HG02981 (cell line): ENCODE measurements around the gene ARHGAP26.
A peak's percentile ranks its signal among the peaks of the same experiment; 100 is the strongest.

Experiments
- ATAC-seq: cut with Tn5 transposase; IDR thresholded peaks from one replicate; pipeline ENCODE4 v1.9.1; 2021; ENCODE audit warnings: mild to moderate bottlenecking, moderate library complexity; ENCODE audit not compliant: unreplicated experiment

ARHGAP26 gene

DNA sequence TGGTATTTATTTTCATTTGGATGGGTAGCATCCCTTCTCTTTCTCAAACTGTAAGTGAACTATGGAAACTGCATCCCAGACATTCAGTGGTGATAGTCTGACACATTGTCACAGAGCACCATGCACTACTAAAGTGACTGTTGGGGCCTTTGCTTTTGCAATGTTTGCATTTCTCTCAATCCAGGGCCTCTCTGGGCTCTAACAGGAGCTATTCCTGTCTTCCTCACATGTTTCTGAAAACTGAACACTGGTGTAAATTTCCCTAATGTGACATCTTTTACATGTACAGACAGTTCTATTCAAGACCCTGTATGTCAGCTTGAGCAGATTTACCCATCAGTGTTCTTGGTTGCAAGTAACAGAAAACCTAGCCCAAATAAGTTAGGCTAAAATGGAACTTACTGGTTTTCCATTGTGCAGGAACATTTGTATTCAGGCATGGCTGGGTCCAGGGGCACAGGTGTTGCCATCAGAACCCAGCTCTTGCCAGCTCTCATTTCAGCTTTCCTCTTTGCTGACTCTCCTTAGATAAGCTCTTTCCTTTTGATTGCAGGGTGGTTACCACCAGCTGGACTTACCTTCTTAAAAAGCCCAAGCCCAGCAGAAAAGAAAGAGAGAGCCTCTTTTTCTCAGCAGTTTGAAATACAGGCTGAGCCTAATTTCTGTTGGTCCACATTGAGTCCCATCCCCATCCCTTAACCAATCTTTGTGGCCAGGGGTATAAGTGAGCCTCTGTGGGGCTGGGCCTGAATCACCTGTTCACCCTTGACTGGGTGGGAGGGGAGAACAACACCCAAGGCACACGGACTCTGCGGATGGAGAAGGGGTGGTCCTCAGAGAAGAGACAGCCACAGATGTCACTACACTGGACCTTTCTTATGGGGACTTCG, 399.0 kb downstream of the ARHGAP26 start:
- no peak for ATAC-seq

DNA sequence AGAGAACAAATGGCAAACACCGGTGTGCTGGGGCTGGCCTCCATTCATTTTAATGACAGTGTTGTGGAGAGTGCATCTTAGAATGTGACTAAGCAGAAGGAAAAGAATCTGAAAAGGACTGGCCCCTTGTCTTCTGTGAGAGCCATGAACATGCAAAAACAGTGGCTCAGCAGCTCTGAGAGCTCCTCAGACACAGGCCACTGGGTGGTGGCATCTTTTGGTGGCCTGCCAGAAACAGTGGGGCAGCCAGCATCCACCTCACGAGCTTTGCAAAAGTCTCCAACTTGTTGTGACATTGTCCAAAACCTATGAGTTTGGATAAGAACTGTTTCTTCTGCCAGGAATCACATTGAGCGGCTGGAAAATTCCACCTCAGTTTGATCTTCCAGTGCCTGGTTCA, 399.9 kb downstream of the ARHGAP26 start:
- ATAC-seq, result no peak

DNA sequence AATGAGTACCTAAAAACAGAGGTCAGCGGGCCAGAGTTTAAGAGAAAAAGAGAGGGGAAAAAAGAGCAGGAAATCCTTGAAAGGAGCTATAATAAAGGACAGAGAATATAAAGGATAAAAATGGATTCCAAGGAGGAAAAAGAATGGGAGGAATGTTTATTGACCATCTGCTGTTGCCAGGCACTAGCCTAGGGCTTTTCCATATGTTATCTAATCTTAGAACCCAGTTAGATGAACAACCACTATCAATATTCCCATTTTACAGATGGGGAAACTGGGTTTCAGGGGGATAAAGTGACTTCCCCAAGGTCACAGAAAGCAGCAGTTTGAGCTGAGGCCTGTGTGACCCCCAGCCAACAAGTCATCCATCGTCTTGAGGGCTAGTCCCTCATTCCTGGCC, 400.8 kb downstream of the ARHGAP26 start:
- no peak for ATAC-seq

DNA sequence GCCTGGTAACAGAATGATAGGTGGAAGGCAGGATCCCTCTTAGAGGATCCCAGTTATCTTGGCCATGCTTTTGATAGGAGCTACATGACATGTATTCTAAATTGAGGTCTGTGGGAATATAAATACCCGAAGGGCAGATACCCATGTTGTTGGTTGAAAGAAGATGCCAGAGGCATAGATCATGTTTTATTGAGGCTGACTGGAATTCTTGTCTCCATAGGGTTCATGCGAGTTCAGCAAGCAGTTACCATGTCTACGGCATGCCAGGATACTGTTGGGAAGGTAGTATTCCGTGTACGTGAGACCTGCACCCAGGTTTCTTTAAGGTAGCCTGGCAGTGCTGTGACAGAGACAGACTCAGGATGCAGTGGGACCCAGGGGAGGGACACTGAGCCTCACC, 402.6 kb downstream of the ARHGAP26 start:
- no peak for ATAC-seq

DNA sequence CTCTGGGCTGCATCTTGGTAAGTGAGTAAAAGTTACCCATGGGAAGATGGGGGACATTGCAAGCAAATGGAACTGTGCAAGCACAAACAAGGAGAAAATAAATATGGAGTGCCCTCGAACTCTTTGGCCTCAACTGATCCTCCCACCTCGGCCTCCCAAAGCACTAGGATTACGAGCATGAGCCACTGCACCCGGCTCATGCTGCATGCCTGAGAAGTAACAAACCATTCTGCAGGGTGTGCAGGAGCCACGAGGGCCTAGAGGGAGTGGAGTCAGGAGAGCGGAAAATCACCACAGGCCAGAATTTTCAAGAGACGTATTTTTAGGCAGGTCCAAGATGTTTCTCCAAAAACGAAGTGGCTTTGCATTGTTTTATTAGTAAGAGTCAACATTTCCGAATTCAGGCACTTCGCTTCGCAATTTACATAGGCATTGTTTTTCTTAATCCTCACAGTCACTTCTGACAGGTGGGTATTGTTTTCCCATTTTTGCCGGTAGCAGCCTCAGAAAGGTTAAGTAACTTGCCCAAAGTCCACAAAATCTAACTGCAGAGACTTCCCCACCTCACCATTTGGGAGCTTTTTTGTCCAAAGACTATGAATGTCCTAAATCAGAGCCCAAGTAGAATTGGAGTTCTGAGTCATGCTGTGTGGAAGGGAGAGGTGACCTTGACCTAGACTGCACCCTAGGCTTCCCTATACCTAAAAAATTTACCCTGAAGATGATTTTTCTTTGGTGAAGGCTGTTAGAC, 403.1 kb downstream of the ARHGAP26 start:
- ATAC-seq, result no peak

DNA sequence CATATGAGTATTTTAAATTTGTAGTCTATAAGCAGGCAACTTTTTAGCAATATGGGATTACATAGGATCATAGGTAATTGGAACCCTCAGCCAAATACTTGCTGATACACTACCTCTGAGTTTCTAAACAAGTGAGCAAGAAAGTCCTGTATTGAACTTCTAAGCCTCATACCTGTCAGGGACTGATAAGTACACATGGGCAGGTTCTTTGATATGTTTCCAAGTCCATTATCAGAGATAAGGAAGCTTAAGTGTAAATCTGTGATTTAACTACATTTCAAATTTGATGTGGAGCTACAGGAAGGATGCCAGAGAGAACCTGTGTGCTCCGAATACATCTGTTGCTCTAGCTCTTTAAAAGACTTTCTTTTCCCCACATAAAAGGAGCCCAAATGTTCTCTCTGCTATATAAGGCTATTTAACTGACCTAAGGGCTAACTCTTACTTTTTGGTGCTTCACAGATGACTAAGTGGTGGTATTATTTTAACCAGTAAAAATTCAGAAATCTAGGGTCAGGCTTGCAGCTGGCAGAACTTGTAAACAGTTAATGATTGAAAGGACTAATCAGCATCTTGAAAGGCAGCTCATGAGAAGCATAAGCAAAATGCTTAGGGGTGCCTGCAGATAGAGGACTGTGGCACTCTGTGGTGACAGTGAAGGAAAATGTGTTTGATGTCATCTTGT, 404.7 kb downstream of the ARHGAP26 start:
- peak; percentile 95 for ATAC-seq

DNA sequence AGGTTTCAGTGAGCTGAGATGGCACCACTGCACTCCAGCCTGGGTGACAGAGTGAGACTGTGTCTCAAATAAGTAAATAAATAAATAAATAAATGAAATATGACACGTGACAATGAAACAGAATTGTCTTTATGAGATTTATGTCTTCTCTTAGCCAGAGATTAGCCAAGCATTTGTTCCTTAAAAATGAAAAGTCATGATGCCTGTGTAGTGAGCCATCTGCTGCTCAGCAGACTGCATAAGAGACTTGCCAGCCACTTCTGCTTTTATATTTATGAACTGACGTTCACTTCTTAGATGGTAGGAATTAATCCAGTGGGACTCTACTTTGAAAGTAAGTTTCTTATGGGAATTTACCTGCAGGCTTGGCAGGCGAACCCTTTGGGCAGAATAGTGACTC, 405.9 kb downstream of the ARHGAP26 start:
- no peak for ATAC-seq

DNA sequence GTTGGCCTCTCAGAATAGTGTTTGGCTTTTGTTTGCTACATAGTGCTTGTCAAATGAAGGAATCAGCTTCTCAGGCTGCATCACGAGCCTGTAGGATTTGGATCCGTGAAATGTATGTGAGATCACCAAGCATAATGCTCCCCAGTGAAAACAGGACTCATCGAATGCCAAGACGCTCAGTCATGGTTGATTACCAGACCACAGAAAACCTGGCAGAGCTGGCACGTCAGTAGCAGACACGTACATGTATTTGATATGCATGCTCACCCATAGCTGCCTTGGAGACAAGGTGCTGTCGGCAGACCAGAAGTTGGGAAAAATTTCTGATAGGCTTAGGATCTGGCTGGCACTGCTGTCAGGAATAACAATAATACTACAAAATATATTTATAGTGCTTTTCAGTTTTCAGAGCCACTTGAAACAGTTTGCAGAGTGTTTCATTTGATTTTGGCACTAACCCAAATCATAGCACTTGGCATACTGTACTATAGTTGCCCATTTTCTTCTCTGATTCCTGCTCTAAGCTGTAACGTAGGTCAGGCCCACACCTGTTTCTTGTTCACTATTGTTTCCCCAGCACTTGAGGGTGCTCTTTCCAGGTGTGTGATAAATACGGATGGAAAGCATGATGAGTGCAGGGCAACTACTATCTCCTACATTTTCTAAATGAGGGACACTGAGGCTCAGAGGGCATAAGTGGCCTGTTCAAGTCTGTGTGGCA, 407.2 kb downstream of the ARHGAP26 start:
- no peak for ATAC-seq

DNA sequence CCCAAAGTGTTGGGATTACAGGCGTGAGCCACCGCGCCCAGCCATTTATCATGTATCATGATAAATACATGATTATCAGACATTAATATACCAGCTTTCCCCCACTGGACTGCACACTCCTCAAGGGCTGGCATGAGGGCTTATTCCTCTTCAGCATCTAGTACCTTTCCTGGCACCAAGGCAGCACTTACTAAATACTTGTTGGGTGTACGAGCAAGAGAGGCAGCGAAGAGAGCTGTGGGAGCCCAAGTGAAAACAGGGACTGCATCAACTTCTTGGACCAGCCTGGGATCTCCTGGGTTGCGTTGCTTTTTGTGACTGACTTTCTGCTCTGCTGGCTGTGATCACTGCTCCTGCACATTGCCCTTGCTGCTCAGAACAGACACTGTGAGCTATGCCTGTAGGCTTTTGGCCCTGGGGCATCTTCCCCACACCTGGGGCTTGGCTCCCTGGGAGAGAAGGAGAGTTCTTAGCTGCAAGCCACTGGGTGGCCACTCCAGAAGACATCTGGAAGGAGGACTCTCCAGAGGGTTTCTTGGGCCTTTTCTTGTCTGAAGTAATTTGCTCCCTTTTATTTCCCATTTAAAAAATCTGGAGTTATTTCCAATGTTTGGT, 409.1 kb downstream of the ARHGAP26 start:
- ATAC-seq, result no peak

DNA sequence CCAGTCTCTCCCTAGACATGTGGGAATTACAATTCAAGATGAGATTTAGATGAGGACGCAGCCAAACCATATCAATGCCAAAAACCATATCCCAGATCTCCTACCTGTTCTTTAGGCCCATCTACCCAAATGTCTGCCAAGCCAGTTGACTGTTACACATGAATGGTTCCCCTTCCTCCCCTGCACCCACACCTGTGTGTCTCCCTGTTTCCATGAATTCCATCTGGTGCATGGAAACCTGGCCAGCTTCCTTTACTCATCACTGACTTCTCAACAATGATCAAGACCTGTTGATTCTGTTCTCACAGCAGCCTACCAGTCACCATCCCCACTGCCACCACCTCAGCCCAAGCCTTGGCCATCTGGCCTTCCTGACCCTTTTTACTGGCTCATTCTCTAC, 410.6 kb downstream of the ARHGAP26 start:
- no peak for ATAC-seq

DNA sequence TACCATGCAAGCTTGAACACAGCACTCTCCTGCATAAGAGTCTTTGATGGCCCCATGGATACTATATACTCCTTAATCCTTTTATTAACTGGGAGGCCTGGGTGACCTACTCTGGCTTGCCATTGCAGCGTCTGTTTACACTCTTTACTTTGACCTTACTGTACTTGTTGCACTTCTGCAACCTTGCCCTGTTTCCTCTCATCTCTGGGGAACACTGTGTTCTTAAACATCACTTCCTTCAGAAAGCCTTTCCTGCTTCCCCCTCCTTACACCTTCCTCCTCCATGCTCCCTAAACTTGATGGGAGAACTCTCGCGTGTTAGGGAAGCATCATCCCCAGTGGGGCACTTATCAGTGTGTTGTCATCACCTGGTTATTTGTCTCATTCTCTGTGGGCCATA, 411.0 kb downstream of the ARHGAP26 start:
- no peak for ATAC-seq

DNA sequence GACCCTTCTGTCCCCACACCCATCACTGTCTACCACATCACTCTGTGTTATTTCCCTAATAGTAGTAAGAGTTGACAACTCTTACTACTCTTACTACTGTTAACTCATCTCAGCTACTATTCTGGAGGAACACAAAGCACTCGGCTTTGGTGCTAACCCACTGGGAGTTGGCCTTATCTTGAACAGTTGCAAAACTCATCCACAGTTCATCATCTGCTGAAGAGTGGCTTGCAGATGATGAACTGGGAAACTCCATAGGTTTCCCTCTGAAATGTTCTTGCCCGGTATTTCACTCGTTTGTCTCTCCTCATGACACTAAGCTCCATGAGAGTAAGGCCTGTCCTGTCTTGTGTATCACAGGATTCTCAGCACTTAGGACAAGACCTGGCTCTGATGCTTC, 411.9 kb downstream of the ARHGAP26 start:
- no peak for ATAC-seq

DNA sequence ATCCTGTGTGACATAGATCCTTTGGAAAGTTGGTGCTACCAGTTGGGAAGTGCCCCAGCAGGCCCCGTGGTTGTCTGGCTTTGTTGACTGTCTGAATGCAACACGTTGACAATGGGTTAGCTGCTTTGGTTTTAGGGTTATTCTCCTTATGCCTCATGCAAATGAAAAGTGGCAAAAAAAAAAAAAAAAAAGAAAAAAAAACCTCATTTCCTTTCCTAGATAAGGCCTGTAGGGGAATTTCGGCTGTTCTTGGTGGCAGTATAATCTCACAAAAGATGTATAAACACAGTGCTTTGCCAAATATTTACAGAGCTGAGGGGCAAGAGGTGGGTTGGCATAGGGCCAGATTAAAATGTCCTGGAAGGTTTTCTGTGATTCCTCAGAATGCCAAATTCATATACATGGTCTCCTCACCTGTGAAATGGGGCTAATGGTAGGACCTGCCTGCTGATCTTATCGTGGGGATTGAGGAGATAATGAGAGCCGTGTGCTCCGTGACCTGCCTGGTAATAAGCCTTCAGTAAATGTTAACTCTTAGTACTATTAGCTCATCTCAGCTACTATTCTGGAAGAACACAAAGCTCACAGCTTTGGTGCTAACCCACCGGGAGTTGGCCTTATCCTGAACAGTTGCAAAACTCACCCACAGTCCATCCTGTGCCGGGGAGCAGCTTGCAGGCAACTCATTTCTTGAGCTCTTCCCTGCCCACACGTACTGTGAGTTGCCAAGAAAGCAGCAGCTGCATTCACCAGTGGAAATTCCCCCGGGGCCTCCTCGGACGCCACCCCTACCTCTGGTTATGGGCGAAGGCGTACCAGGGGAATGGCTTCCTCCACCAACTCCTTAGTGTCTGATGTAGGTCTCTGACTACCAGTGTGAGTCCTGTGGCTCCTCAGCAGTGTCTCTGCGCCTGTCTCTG, 413.0 kb downstream of the ARHGAP26 start:
- peak; percentile 66 for ATAC-seq

DNA sequence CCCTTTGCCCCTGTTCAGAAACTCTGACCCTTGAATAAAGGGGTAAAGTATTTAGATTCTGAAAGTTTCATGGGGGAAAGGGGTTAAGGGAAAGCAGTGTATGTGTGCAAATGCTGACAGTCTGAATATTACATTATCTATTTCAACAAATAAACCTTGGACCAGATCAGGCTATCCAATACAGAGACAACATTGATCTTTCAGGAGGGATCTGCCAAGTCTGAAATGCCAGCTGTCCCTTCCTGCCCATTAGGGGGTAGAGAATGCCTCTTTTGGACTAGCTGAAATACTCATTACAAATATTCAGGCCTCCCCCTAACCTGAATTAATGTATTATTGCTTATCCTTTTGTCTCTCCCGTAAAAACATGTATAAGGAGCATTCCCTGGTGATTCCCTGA, 413.8 kb downstream of the ARHGAP26 start:
- no peak for ATAC-seq

DNA sequence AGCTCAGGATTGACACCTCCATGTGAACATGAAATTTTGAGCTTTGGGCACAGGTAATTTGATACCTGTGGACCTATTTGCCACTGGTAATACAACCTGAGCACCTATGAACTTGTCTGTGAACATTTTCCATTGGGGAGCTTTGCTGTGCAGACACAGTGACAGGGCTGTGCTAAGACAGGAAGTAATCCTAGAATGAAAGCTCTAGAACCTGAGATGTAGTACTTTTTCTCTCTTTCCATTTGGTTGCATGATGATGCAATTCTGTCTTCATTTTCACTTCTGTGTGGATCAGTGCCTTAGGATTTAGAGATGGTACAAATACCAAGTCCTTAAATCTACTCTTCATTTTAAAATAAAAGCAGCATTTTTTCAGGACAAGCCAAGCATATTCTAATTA, 416.4 kb downstream of the ARHGAP26 start:
- peak; percentile 25 for ATAC-seq

DNA sequence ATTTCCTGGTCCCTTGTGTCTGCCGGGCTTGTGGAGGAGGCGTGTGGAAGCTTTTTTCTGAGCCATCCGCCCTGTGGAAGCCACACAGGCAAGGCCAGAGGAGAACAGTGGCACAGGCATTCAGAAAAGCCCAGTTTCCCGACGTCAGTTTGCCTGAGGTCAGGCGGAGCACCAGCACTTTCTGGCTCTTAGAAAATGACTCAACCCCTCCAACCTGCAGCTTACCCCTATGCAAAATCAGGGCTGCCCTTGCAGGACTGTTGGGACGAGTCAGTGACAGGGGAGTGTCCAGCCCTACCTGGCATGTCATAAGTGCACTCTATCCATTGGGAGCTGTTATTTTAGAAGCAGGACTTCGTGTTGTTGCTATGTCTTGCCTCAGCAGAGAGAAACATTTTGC, 417.3 kb downstream of the ARHGAP26 start:
- ATAC-seq, result no peak

DNA sequence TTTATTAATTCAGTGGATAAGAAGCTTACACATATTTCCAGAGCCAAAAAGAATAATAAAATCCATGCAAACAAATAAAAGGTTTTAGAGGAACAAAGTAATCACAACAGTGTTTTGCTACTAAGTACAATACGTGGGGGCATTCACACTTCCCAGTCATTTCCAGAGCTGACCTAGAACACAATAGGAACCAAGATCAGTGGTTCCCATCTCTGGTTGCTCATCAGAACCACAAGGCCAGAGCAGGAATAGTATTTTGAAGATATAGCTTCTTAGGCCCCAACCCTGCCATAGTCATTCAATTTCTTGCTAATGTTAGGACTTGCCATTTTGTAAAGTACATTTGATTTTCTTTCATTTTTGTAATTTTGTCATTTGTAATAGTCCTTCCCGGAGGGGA, 417.9 kb downstream of the ARHGAP26 start:
- ATAC-seq, result no peak

DNA sequence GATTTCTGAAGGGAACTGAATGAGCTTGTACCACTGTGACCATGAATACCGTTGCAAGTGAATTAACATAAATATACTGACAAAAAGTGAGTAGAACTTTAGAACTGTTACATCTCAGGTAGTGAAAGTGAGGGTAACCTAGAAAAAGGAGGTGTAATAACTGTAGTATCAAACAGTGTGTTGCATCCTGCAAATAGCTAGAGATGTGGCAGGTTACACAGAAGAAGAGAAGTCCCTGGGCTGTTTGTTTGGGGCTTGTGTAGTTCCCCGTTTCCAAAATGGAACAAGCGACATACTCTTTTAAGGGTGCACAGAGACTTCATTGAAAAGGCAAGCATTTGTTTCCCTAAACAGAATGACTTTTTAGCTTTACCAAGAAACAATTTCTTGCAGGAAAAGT, 418.5 kb downstream of the ARHGAP26 start:
- no peak for ATAC-seq

DNA sequence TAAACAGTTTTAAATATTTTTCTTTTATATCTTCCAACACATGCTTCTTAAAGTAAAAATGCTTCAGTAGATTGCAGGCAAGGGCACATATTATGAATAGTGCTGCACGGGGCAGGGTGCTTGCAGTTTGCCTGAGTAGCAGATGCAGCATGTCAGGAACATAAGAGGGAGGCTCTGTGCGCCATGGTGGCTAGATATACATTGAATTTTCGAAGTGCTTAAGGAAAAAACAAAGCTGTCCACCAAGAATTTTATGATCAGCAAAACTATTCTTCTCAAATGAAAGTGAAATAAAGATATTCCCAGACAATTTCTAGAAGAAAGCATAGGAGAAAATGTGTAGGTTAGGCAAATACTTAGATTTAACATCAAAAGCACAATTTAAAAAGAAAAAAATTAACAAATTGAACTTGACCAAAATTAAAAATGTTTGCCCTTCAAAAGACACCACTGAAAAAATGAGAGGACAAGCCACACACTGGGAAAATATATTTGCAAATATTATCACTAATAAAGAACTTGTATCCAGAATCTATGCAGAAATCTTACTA, 420.2 kb downstream of the ARHGAP26 start:
- ATAC-seq, result no peak
